Epithelial cell of proximal tubule (primary cell): ENCODE results near the gene CDON. TPM values are rescaled to one million over a fixed set of nuclear protein-coding genes. Genes with fewer than 3 reads are reported as not detected.

Source experiments
- DNase-seq: peaks from one replicate; pipeline ENCODE4 v3.0.0-alpha.2; 2011; ENCODE audit warnings: low read depth
- H3K4me3 ChIP-seq: 2 replicates; pipeline ENCODE4 v1.5.1; 2011; ENCODE audit warnings: low read depth, mild to moderate bottlenecking, low read length
- CTCF ChIP-seq: conservative IDR thresholded peaks from 2 replicates; pipeline ENCODE4 v1.5.1; 2012; ENCODE audit warnings: low read depth, mild to moderate bottlenecking, low read length
- total RNA-seq: library from RNA; depleted of rRNA; stranded (reverse); fragments of >200 nt; gene quantifications from 2 replicates; pipeline ENCODE4 v1.2.3, GENCODE V29; 2015

Gene CDON
- total RNA-seq, 1 donor from 2014 or later, result 4.9 TPM

DNA sequence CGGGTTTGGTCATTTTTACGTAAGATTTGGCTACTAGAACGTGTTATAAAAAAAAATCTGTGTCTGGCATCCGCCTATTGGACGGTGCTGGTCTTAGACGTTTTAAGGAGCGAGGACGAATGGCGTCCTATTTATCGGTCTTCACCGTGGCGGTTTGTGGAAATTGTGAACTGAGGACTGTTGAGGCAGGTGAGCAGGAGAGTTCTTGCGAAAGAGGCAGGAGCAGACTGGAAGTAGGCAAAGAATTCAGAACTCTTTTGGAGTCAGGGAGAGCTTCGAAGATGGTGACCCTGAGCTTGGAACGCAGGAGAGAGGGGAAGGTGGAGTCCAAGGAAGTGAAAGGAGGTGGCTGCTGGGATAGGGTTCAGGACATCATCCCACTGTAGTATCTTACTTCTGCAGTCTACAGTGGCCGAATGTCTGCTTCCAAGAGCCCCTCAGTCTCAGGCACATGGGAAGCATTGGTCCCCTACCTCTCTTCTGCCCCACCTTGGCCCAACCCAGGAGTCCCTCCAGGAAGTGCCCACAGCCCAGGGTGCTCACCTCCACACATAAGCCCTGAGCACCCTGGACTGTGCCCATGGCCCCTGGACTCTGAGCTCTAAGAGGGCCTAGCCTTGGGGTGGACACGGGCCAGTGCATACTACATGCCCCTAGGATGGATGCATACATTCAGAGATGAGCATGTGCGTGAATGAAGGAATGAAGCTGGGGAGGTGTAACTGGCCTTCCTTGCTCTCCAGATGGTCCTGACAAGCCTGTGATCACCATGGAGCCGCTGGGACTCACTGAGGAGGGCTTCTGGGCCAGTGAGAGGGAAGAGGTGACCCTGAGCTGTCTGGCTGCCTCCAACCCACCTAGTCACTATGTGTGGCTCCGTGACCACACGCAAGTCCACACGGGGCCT lies 113.1 kb downstream of the CDON start:
- no peak overlapping the region for H3K4me3 ChIP-seq
- no peak for DNase-seq
- no peak for TF ChIP-seq CTCF

- H3K4me3 ChIP-seq, result no peak overlapping the region
- no peak for DNase-seq
- TF ChIP-seq CTCF, result no peak
These were observed 114.2 kb downstream of the CDON start for GRCh38 chr11:125948278-125949051.

- TF ChIP-seq CTCF, result no peak
- DNase-seq, result no peak
- H3K4me3 ChIP-seq, result no peak overlapping the region
These were observed 115.0 kb downstream of the CDON start for GRCh38 chr11:125947419-125948277.

GRCh38 chr11:125946712-125947418 lies 115.8 kb downstream of the CDON start:
- no peak overlapping the region for H3K4me3 ChIP-seq
- no peak for TF ChIP-seq CTCF
- no peak for DNase-seq

- no peak within 1 kb of the TSS for H3K4me3 ChIP-seq
- no peak for DNase-seq
- no peak for TF ChIP-seq CTCF
These were observed 116.7 kb downstream of the CDON start, which contains the start of gene VSIG10L2 for GRCh38 chr11:125945797-125946520. TSS of gene VSIG10L2 (plus strand) at chr11:125946044. CDS start at chr11:125946056, 12 bp downstream.
